Right hindlimb (tissue), 1 donor: ENCODE measurements around the gene BRSK2.

Experiments
- DNase-seq: peaks from one replicate; pipeline ENCODE4 v3.0.0-alpha.2; 2018

The BRSK2 gene

DNA sequence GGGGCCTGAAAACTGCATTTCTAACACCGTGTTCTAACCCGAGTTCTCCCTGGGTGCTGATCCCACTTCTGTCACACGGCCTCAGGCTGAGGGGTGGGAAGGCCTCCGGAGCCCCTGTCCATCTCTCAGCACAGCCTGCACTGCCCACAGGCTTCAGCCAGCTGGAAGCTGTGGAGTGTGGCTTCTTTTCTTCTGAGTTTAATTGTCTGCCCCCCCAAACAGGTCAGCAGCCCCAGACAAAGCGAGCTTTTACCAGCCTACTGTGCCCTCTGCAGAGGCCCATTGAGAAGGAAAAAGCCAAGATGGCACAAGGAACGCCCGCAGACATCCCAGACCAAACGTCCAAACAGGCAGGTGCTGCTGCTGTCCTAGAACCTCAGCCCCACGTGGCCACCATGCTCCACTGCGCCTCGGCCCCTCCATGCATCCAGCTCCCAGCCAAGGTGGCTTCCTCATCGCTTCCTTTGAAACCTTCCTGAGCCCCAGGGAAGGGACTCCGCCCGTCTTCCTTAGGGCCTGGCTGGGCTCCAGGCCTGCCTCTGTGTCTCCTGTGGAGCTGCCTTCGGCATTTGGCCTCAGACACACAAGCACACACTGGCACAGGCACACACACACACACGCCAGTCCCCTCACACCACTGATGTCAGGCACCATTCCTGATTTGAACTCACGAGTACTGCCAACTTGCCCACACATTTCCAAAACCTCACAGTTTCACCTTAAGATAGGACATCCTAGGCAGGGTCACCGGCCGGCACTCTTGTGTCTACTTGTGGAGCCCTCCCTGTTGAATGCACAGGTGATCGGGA, 95.2 kb downstream of the BRSK2 start:
- peak; percentile 11 for DNase-seq

DNA sequence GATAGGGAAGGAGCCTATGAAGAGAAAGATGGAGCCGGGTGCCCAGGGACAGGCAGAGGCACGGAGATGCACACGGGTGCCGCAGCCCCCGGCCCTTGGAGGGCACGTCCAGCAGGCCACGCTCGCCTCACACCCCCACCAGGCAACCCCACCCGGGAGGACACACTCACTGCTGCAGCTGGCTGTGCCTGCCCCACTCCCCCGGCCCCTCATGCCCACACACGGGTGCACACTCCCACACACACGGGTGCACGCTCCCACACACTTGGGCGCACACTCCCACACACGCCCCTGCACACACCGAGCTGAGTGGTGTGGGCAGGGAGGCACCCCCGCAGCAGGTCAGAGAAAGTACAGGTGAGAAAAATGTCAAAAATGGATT, 95.8 kb downstream of the BRSK2 start:
- peak; percentile 19 for DNase-seq

DNA sequence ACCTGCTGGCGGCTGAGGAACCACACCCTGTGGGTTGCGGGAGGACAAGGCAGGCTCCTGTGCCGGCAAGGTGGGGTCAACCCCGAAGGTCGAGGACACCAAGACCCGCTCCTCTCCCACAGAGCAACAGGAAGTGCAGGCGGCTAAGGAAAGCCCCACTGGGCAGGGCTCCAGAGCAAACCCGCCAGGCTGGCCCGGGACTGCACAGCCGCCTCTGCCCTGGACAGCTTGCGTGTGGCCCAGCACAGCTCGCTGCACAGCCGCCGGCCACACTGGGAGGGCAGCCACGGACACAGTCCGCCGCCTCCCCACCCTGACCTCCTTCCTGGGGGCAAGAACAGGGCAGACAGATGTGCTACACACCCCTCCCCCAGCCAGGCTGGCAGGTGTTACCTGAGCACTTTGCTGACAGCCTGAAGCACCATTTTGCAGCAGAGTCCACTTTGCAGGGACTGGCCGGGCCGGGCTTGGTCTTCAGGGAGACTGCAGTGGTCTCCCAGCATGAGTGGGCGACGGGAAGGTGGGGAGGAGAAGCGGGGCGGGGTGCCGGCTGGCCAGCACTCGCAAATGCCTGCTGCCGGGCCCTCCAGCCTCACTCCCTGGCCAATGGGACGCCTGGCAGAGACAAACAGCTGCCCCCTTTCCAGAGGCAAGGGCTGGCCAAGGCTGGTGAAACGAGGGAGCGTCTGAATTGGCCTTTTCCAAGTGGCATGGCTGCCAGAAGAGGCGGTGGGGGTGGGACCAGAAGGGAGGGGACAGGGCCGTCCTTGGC, 96.5 kb downstream of the BRSK2 start, which contains the start of gene MOB2:
MOB2 (minus strand) TSS at position 726 of the 772 bp plus-strand sequence; CDS start at position 503, 223 bp downstream.
- DNase-seq, result peak; percentile 59

DNA sequence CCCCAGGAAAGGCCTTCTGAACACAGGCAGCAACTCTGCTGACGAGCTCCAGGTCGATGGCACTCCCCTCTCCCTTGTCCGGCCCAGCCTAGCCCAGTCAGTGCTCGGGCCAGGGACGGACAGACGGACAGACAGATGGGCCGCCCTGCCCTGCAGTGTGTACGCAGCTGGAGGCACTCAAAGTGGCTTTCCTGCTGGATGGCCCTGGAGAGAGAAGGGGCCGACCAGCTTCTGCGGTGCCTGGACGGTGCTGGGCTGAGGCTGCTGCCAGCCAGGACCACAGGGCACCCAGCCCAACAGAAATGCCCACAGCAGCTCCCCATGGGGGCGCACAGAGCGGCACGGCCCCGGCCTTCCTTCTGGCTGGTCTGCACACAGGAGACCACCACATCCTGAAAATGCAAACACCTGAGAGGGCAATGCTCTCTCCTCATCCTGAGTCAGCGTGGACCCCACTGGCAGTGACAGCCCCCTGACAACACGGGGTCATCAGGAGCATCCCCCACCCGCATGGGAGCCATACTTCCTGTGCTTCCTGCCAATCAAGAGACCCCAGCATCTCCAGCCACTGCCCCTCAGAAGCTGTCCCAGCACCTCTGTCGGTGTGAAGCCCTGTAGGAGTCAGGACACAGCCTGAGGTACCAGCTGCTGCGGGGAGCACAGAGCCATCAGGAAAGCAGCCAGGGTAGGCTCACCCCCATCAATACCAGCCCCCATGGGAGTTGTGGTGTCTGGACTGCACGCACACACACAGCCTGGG, 97.5 kb downstream of the BRSK2 start:
- peak; percentile 27 for DNase-seq

DNA sequence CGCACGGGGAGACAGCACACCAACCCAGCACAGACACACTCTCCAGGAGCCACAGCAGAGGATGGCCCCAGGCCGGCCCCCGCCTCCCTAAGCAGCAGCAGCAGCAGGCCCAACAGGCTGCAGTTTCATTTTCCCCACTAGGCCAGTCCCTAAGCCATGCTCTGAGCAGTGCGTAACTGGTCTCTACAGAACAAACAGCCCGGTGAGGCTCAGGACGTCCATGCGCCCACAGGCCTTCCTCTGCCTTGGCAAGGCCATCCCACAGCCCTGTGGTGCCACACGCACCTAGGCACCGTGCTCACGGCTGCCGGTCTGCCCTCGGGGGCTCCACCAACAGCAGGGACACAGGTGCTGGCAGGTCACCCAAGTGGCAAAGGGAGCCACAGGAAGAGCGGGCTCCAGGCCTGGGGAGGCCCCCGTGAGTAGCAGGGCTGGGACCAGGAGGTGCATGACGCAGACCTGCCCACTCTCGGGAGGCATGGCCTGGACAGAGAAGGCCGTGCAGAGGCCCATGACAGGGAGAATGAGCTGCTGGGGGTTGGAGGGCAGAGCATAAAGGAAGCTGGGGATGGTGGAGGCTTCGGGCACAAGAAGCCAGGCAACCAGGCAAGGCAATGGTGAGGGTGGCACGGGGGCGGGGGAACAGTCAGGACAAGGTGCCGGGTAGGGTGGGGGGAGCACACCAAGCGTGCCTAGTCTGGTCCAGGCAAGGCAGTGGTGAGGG, 98.3 kb downstream of the BRSK2 start:
- peak; percentile 25 for DNase-seq

DNA sequence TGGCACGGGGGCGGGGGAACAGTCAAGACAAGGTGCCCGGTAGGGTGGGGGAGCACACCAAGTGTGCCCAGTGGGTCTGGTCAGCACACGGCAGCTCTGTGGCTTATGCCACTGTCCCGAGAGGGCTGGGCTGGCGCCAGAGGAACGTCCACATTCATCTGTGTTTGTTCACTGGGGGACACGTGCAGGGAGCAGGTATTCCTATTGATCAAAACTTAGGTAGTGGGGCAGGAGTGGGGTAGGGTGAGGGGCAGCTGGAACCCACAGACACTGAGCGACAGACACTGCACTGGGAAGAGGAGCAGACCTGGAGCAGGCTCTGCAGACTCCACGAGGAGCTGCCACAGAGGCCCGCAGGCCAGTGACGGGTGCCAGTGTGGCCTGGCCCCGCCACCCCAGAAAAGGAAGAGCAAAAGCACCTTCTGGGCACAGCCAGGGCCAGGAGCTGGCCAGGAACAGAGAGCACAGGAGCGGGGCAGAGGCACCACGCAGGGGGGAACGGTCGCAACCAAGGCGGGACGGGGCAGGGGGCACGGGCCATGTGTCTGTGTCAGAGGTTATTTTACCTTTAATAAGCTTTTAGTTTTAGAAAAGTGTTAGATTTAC, 98.9 kb downstream of the BRSK2 start:
- peak; percentile 6 for DNase-seq

DNA sequence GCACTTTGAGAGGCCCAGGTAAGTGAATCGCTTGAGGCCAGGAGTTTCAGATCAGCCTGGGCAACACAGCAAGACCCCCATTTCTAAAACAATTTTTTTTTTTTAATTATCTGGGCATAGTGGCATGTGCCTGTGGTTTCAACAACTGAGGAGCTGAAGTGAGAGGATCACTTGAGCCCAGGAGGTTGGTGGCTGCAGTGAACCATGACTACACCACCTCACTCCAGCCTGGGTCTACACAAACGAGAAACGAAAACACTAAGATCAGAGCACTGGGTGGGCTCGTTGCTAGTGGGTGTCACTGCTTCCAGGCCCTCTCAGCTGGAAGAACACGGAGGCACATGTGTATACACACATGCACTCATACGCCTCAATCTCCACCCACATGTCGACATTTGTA, 100.9 kb downstream of the BRSK2 start:
- no peak for DNase-seq

DNA sequence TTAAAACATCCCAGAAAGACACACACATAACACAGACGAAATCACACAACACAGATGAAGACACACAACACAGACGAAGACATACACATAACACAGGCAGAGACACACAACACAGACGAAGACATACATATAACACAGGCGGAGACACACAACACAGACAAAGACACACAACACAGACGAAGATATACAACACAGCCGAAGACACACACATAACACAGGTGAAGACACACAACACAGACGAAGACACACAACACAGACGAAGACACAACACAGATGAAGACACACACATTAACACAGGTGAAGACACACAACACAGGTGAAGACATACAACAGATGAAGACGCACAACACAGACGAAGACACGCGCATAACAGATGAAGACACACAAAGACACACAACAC, 101.6 kb downstream of the BRSK2 start:
- DNase-seq, result no peak

DNA sequence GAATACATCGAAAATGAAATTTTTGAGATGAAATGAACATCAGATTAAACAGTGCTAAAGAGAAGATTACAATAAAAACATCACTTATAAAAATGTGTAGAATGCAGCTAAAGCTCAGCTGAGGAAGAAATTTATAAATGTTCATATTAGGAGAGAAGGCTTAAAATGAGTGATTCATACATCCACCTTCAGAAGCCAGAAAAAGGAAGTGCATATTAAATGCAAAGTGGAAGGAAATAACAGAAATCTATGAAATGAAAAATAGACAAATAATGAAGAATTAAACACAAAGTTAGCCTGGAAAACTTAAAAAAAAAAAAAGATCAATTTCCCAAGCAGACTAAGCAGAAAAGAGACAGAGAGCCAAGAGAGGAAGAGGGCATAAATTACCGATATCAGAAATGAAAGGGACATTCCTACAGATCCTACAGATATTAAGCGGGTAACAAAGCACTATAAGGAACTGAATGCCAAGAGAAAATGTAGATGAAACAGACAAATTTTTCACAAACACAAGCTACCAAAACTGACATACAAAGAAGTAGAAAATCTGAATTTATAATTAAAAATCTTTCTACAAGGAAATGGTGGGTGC, 104.0 kb downstream of the BRSK2 start:
- no peak for DNase-seq

DNA sequence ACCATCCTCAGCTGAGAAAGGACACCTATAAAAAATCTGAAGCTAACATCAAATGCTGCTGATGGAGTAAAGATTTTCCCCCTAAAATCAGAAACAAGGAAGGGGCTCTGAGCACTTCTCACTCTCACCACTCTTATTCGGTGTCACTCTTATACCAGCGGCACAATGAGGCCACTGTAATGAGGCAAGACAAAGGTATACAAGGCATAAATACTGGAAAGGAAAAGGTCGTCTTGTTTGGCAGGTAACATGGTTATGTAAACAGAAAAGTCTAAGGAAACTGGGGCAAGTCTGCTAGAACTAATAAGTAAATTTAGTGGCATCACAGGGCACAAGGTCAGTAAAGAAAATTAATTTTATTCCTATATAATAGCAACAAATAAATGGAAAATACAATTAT, 104.9 kb downstream of the BRSK2 start:
- DNase-seq, result no peak

DNA sequence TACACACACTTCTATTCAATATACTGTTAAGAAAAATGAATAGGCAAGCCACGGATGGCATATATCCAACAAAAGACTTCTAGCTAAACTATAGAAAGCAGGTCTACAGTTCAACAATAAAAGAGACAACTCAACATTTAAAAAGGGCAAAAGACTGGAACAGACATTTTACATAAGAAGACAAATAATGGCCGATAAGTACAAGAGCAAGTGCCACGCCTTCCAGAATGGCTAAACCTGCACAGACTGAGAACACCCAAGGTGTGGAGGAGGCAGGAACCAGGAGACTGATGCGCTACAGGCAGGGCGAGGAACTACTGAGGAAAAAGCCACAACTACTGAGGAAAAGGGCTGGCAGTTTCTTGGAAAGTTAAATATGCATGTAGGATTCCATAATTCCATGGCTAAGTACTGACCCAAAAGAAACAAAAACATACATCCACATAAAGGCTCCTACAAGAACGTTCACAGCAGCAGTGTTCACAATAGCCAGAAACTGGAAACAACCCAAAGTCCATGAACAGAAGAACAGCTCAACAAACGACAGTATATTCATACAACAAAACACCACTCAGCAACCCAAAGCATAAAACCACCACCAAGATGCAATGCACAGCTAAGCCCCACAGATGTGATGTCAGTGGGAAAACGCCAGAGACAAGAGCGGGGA, 106.5 kb downstream of the BRSK2 start:
- no peak for DNase-seq

DNA sequence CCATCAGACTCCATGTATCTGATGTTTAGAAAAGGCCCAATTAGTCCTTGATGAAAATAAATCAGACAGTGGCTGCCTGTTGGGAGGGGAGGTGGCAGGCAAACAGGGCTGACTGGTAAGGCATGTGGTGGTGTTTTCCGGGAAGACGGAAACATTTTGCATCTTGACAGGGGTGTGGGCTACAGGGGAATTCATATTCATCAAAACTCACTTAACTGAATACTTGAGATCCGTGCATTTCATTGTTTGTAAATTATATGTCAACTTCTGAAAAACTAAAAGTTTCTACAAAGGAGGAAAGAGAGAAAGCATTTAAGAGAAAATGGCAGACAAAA, 107.0 kb downstream of the BRSK2 start:
- DNase-seq, result no peak

DNA sequence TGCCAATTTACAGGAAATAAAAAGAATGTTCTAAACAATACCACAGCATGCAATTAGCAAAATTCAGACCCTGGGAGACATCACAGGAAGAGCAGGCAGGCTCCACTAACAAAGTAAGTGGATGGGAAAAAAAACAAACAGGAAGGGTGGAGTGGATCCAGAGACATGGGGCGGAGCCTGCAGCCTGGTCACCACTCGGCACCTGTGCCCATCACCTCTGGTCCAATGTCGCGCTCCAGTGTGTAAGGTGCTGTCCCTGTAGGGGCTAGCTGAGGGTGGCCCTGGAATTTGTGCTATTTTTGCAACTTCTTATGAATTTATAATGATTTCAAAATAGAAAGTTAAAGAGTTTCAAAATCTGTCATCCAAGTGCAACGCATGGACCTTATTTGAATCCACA, 107.9 kb downstream of the BRSK2 start:
- DNase-seq, result peak; percentile 8

DNA sequence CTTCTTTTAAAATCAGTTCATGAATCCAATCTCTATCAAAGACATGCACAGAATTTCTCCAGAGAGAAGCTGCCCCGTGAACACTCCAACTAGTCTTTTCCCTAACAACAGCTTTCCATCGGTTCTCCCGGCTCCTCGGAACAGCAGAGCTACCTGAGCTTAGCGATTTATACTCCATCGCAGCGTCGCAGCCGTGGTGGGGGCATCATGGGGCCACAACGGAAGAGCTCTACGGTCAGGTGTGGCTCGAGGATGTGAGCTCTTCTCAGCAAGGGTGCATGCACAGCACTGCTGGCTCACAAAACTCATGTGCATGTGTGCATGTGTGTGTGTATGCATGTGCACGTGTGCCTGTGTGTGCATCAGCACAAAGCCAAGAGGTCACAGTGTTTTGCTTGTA, 108.5 kb downstream of the BRSK2 start:
- no peak for DNase-seq

DNA sequence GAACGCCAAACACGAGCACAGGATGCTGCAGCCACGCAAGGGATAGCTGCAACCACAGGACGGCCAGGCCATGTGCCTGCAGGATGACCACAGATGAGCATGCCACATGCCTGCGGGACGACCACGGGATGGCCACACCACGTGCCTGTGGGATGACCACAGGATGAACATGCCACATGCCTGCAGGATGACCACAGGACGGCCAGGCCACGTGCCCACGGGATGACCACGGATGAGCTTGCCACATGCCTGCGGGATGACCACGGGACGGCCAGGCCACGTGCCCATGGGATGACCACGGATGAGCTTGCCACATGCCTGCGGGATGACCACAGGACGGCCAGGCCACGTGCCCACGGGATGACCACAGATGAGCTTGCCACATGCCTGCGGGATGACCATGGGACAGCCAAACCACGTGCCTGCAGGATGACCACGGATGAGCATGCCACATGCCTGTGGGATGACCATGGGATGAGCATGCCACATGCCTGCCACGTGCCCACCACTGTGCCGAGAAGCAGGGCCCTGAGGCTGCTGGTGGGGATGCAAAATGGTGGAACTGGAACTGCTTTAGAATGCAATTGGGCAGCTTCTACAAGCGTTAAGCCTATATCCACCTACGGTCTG, 109.6 kb downstream of the BRSK2 start:
- peak; percentile 10 for DNase-seq

DNA sequence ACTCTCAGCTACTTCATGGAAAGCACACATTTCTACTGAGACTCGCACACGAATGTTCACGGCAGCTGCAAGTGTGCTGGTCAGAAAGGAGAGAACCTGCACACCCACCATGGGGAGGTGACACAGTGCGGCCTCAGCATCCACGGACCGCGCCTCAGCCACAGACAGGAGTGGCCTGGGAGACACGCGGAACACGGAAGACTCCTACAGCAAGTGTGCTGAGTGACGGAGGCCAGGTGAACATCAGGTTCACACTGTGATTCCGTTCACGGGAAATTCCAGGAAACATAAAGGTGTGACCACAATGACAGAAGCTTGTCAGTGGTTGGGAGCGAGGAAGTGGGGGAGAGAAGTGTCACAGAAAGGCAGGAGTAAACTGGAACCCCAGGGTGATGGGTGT, 110.2 kb downstream of the BRSK2 start:
- DNase-seq, result peak; percentile 7

DNA sequence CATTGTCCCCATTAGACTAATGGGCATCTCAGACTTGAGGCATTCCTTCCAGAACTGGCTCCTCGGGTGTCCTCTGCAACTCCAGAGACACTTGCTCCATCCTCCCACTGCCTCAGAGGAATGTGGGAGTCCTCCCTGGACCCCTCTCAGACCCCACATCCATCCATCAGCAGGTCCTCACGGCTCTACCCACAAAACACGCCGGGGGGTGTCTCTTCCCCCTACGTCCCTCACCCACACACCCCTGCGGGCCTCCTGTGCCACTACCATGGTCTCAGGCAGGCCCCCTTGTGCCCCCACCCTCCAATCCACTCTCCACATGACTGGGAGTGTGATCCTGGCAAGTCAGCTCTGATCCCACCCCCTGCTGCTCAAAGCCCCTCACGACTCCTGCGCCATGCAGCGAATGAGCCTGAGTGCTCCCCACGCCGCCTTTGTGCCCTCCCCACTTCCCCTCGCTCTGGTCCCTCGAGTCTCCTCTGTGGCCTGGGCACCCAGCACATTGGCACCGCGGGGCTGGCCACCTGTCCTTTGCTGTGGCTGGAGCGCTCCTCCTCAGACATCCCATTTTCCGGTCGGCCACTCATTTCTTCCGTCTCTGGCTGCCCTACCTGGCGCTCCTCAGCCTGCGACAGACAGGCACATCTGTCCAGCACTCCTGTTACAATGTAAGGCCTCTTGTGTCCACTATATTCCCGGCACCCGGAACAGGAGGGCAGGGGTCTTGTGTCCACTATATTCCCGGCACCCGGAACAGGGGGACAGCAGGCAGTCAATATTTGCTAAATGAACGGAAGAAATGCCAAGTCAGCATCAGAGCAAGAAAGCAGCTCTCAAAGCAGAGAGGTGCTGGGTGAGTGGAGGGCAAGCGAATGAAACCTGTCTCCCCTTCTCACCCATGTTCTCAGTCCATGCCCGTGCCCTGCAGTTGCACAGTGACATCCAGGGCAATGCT, 111.0 kb downstream of the BRSK2 start:
- DNase-seq, result peak; percentile 4

DNA sequence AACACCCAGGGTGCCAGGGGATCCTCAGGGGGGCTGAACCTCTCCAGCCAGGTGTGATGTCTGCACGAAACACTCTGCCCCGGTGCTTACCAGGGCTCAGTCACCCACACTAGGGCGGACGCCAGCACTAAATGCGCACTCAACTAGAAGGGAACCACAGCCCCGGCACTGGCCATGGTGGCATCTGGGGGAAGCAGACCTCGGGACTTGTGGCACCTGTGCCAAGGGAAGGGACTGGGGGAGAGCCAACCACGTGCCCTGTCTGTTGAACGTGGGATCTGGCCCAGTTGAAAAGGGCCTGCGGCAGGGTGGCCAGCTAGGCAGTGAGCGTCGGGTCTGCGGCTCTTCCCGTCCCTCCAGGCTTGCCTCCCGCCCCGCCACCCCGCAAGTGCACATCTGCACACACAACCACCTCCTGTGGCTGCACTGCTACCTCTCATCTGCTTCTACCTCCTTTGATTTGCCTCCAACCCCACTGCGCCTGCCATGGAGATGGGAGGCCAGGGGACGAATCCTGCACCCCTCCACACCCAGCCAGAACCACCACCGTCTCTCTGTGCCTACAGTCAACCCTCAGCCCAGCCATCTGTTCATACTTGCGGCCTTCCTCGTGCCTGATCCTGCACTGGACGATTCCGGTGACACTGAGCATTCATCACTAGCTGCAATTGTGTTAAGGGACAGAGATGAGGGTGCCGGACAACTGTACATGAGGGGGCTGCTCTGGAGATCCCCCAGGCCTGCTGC, 111.9 kb downstream of the BRSK2 start:
- peak; percentile 9 for DNase-seq
